ENCODE results near the gene TEF.
"Not testable (repeated sequence)": the region's sequence is repeated elsewhere in the genome, so short reads cannot be mapped to it uniquely, and the experiment has no call there.

TEF gene

DNA sequence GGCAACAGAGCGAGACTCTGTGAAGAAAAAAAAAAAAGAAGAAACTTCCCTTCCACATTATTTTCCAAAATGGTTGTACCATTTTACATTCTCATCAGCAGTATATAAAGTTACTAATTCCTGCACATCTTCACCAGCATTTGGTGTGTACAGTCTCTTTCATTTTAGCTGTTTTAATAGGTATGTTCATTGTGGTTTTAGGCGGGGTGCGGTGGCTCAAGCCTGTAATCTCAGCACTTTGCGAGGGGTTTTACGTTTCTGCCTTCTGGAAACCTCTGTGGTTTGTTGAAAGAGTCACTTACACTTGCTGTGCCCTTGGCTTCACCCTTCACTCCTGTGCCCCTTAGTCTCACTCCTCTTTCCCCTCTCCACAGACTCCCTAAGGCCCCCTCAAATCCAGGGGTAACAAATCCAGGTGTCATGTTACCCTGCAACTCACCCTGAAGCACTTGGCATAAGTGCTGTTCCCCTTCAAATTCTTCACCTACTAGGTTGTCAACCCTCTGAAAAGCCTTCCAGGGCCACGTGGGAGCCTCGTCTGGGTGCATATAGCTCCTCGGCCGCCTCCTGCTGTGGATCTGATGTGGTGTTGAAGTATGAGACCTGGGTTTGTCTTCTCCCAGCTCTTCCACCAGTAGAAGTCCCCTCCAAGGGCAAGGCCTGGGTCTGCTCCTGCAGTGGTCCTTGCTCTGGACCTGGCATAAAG is 44.1 kb downstream of the TEF start:
- no peak for DNase-seq (ENCODE audit: low read depth)

- peak; percentile 15 for DNase-seq (ENCODE audit: low read depth)
Observed at GRCh38 chr22:41429232-41429950, 47.6 kb downstream of the TEF start.

DNA sequence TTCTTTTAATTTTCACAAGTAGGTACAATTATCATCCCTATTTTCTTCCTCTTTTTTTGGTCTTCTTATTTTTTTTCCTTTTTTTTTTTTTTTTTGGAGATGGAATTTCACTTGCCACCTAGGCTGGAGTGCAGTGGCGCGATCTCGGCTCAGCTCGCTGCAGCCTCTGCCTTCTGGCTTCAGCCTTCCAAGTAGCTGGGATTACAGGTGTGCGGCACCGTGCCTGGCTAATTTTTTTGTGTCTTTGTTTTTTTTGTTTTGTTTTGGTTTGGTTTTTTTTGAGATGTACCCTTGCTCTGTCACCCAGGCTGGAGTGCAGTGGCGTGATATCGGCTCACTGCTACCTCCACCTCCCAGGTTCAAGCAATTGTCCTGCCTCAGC is 48.2 kb downstream of the TEF start:
- DNase-seq (ENCODE audit: low read depth) = no peak

DNA sequence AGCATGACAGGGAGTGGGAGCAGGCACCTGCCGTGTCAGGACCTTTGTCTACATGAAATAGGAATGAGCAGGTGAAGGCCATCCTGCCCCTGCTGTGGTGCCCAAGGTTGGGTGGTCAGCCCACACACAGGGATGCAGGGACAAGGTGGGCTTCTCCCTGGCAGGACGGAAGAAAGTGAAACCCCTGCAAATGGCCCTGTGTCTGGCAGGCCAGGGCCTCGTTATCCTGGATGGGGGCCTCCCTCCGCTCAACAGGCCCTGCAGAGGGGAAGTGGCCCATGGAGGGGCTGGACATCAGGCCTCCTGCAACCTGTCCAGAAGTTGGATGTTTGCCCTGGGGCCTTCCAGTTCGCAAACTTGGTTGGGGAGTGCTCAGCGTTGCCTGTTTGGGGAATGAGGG is 49.9 kb downstream of the TEF start:
- DNase-seq (ENCODE audit: low read depth) = no peak

DNA sequence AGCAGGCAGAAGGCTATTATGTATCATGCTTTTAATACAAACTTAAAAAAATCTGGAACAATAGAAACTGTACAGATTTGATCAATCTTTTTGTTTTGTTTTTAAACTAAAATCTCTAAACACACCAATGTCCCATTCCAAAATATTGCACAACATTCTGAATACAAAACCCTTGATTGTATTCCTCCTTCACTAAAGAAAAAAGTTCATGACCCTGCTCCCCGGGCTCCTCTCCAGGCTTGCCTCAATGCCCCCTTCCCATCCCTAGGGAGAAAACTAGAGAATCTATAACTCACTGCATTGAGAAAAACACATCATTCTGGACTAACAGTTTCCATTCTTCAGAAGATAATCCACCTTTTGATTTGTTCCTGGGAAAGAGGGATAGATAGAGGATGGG is 51.7 kb downstream of the TEF start:
- not testable (repeated sequence) for DNase-seq (ENCODE audit: low read depth)

- not testable (repeated sequence) for DNase-seq (ENCODE audit: low read depth)
Observed at GRCh38 chr22:41434361-41435003, 52.7 kb downstream of the TEF start.

DNA sequence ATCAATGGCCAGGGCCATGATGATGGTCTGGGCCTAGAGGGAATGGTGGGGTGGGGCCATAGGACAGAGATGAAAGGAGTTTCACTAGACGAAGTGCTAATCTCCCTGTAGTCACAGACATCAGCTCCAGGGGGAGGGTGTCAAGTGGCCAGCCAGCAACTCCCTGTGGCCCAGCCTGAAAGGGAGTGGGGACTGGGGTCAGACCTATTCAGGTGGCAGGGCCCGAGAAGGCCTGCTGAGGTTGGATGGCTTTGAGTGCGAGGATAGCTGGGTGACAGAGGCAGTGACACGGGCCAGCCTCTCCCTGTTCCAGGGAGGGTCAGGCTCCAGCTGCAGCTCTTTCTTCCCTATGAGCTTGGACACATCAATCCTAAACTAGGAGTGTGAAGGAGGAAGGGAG is 53.8 kb downstream of the TEF start:
- DNase-seq (ENCODE audit: low read depth) = no peak

GRCh38 chr22:41436322-41437113 is 54.8 kb downstream of the TEF start:
- no peak for DNase-seq (ENCODE audit: low read depth)

- DNase-seq (ENCODE audit: low read depth) = no peak
Observed at GRCh38 chr22:41437198-41437597, 55.5 kb downstream of the TEF start.

- not testable (repeated sequence) for DNase-seq (ENCODE audit: low read depth)
Observed at GRCh38 chr22:41440511-41440910, 58.8 kb downstream of the TEF start.

DNA sequence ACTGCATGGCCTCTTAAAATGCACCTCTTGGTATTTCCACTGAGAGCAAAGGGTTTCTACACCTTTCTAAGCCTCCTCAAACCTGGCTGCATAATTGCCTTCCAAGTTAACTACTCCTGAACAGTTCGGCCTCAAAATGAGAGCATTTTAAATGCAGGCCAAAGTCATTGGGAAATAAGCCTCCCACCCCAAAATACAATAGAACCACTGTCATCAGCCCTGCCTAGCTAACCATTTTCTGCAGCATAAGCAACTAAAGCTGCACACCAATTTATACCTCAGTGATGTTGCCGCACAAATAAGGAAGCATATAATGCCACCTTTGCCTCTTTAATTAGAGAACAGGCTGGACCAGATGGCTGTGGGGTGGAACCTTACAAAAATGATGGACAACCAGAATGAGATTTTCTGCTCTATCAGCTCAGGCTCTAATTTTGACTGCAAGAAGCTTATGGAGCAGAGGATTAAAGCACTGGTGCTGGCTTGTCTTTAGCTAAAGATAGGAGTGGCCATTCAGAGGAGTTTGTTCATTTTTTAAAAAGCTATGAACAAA is 60.6 kb downstream of the TEF start:
- no peak for DNase-seq (ENCODE audit: low read depth)

DNA sequence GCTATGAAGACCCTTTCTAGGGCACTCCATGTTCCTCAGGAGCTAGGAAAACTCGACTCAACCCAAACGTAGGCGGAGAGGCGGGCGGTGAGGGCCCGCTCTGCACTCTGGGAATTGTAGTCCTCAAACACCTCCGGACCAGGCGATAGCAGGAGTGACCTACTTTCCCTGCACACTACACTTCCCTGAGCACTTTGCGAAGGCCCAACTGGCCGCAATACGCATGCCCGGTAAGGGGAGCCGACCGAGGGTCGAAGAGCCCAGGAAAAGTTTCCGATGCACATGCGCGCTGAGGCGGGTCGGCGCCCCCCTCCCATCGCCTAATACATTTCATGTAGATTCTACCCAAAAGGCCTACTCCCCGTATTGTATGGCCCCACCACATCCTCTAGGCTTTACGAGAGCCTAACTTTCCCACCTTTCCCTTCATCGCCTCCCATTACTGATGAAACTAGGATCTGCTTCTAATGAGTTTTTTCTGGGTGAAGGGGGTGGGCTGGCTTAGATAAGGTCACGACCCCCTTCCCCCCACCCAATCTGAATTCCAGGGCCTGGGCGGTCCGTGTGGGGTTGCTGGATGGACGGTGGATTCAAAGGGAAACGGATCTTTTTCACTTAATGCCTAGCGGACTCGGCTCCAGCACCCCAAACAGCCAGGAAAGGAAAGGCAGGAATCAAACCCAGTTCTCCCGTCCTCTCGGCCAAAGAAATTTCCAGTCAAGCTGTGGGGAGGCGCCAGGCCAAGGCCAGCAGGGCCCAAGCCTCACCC is 62.8 kb downstream of the TEF start:
- peak; percentile 96 for DNase-seq (ENCODE audit: low read depth)

DNA sequence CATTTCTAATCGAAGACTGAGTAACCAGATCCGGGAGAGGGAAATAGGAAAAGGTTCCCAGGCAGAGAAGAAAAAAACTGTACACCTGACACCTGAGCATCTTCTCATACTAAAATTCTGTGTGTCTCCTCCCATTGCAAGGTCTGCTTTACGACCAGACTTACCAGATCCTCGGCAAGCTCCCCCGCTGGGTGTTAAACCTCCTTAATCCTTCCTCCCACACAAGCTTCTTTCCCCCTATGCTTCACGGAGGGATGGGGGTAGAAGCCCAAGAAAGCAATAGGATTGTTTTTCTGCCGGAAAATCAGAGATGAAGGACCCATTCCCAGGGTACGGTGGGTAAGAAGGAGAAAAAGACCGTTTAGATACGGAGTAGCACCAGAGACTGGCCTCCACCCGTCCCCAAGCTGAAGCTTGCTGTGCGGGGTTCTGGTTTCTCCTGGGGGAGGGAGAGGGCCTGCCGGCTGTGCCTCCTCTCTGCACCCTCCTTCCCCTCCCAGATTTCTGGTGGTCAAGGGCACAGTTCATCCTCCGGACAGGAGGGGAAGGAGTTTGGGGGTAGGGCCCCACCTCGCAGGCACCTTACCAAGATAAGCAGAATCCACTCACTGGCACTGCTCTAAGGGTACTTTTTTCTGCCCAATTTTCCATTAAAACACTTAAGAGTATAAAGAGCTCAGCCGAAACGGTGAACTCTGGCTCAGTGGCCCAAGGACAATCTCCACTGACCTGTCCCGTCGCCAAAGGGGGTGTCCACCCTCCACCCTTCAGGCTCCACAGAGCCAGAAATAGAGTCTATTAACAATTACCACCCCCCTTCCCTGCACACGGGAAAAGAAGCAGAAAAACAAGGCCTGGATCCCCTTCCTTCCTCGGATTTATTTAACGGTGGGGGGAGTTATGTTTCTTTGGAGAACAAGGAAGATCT is 63.7 kb downstream of the TEF start:
- peak; percentile 23 for DNase-seq (ENCODE audit: low read depth)

DNA sequence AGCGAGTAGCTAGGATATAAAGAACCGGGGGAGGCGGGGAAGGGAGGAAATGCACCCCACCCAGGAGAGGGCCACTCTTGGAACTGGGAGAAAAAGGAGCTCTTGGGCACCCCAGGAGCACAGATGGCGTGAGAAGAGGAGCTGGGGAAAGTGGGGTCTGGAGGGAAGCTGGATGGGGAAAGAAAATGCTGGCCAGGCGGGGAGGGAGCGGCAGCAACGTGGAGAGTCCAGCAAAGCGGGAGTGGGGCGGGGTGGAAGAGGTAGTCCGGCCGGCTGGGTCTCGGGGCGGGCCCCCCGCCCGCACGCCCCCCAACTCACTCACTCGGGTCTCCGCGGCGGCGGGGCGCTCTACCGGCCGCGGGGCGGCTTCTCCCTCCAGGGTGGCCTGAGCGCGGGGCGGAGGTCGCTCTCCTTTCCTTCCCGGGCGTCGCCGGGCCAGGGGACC is 64.3 kb downstream of the TEF start:
- peak; percentile 15 for DNase-seq (ENCODE audit: low read depth)

DNA sequence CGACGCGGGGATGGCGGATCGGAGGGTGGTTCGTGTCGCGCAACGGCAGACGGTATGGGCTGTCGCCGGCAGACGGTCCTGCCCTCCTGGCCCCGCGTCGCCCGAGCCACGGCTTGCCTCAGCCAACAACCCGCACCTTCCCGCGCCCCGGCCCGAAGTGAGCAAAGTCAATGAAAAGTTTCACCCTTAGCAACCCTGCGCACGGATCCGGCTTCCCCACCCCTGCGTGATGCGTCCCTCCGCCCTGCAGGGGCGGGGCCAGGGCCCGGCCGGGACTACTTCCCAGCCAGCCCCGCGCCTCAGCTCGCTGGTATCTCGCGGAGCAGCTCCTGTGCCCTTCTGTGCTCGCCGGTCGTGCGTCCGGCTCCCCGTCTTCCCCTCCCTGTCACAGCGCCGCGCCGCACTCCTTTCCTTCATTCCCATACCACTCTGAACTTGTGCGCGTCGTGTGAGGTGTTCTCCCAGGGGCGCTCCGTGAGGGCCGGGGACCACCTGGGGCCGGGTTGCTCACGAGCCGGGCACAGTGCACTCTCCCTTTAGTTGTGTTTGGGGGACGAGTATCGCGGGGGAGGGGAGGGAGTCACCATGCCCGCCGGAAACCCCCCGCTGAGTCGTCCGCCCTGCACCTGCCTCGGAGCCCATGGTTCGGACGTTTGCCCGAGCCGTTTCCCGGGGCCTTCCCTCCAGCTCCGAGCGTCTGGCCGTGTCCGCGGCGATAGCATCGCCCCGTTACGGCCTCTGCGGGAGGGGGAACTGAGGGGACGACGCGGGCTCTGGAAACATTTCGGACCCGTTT is 65.1 kb downstream of the TEF start, which contains the start of gene TOB2:
Gene TOB2 (minus strand): TSS at position 163 of the 796 bp plus-strand sequence. CDS start 9,456 bp downstream, outside the sequence.
- DNase-seq (ENCODE audit: low read depth) = peak; percentile 92

- DNase-seq (ENCODE audit: low read depth) = peak; percentile 71
Observed at GRCh38 chr22:41447435-41448188, 65.9 kb downstream of the TEF start.

- DNase-seq (ENCODE audit: low read depth) = peak; percentile 100
Observed at GRCh38 chr22:41448189-41448808, 66.6 kb downstream of the TEF start.

Data from EH (cell line).